IPS DF 4.7 (cell line): ENCODE measurements around the gene PTEN.
A peak's percentile ranks its signal among the peaks of the same experiment; 100 is the strongest.
"Not testable (repeated sequence)": the region's sequence is repeated elsewhere in the genome, so short reads cannot be mapped to it uniquely, and the experiment has no call there.

ENCODE experiments used
- DNase-seq: peaks from one replicate; pipeline ENCODE4 v3.0.0-alpha.2; 2013; ENCODE audit warnings: low spot score; ENCODE audit errors: extremely low read depth

Gene PTEN

GRCh38 chr10:87845624-87845998, 17.8 kb upstream of the PTEN start:
- DNase-seq = no peak

- no peak for DNase-seq
Measured at GRCh38 chr10:87846023-87846422, 17.4 kb upstream of the PTEN start.

GRCh38 chr10:87846711-87847110, 16.7 kb upstream of the PTEN start:
- DNase-seq = not testable (repeated sequence)

GRCh38 chr10:87847550-87847949, 15.9 kb upstream of the PTEN start:
- DNase-seq = no peak

GRCh38 chr10:87849001-87849400, 14.4 kb upstream of the PTEN start:
- no peak for DNase-seq

GRCh38 chr10:87850742-87851205, 12.7 kb upstream of the PTEN start:
- no peak for DNase-seq

- DNase-seq = no peak
Measured at GRCh38 chr10:87852089-87852488, 11.3 kb upstream of the PTEN start.

GRCh38 chr10:87855247-87855646, 8.2 kb upstream of the PTEN start:
- not testable (repeated sequence) for DNase-seq

- not testable (repeated sequence) for DNase-seq
Measured at GRCh38 chr10:87855665-87856064, 7.8 kb upstream of the PTEN start.

GRCh38 chr10:87860156-87860795, 3.1 kb upstream of the PTEN start:
- DNase-seq = no peak

GRCh38 chr10:87860816-87861403, 2.5 kb upstream of the PTEN start:
- DNase-seq = no peak

GRCh38 chr10:87861566-87861952, 1.9 kb upstream of the PTEN start:
- DNase-seq = no peak

GRCh38 chr10:87861953-87862678, 1.3 kb upstream of the PTEN start:
- DNase-seq = peak; percentile 98

- DNase-seq = no peak
Measured at GRCh38 chr10:87862679-87863052, 759 bp upstream of the PTEN start.

- DNase-seq = not testable (repeated sequence)
Measured at GRCh38 chr10:87863951-87864495, 598 bp downstream of the PTEN start.

- no peak for DNase-seq
Measured at GRCh38 chr10:87864496-87865059, 1.2 kb downstream of the PTEN start.

- no peak for DNase-seq
Measured at GRCh38 chr10:87865241-87865881, 1.9 kb downstream of the PTEN start.

- no peak for DNase-seq
Measured at GRCh38 chr10:87866412-87866974, 3.1 kb downstream of the PTEN start.

GRCh38 chr10:87867453-87867852, 4.0 kb downstream of the PTEN start:
- no peak for DNase-seq

GRCh38 chr10:87868277-87868676, 4.9 kb downstream of the PTEN start:
- DNase-seq = no peak

- not testable (repeated sequence) for DNase-seq
Measured at GRCh38 chr10:87869139-87869538, 5.7 kb downstream of the PTEN start.
